Kidney (tissue), 14 donors: ENCODE results near the gene NAP1L4. TPM values are rescaled to one million over a fixed set of nuclear protein-coding genes. Genes with fewer than 3 reads are reported as not detected.

ENCODE experiments used
- DNase-seq, 5 donors: peaks; one replicate each; pipeline ENCODE4 v3.0.0-alpha.2; 2013 to 2020
- FAIRE-seq: peaks from 2 replicates; lab custom pipeline; 2012; peaks lifted over from hg19 to GRCh38; lab: Jason Lieb, UNC
- H3K27ac ChIP-seq, 2 donors: one replicate each; pipeline ENCODE4 v1.7.0; 2013; ENCODE audit warnings: low read depth in 2 of 2, low read length in 2 of 2, inconsistent platforms in 1 of 2
- H3K27me3 ChIP-seq: one replicate; pipeline ENCODE4 v1.7.1; 2013; ENCODE audit warnings: low read length, inconsistent platforms; ENCODE audit not compliant: control insufficient read depth, insufficient read depth
- H3K36me3 ChIP-seq, 3 donors: one replicate each; pipeline versions ENCODE4 v1.7.0 to v1.7.1; 2013; ENCODE audit warnings: low read length in 3 of 3, control low read depth in 1 of 3, inconsistent platforms in 1 of 3; ENCODE audit not compliant: insufficient read depth in 3 of 3, control insufficient read depth in 2 of 3
- H3K4me1 ChIP-seq, 3 donors: one replicate each; pipeline versions ENCODE4 v1.7.0 to v1.7.1; 2013; ENCODE audit warnings: low read length in 3 of 3, inconsistent platforms in 1 of 3, low read depth in 1 of 3; ENCODE audit not compliant: control insufficient read depth in 2 of 3, insufficient read depth in 2 of 3
- H3K4me3 ChIP-seq, 3 donors: one replicate each; pipeline versions ENCODE4 v1.7.0 to v1.8.1; 2013; ENCODE audit warnings: low read length in 3 of 3, control low read depth in 1 of 3, inconsistent platforms in 1 of 3
- H3K9ac ChIP-seq, 3 donors: one replicate each; pipeline versions ENCODE4 v1.7.0 to v1.7.1; 2013; ENCODE audit warnings: low read length in 3 of 3, control low read depth in 1 of 3, inconsistent platforms in 1 of 3
- H3K9me3 ChIP-seq, 3 donors: one replicate each; pipeline versions ENCODE4 v1.7.0 to v1.7.1; 2013; ENCODE audit warnings: low read length in 3 of 3, control low read depth in 1 of 3, inconsistent platforms in 1 of 3; ENCODE audit not compliant: control insufficient read depth in 2 of 3, insufficient read depth in 1 of 3
- CTCF ChIP-seq: IDR thresholded peaks from 3 replicates; pipeline ENCODE4 v1.5.1; 2012; ENCODE audit warnings: mild to moderate bottlenecking, moderate library complexity, borderline replicate concordance; ENCODE audit not compliant: insufficient read depth; ENCODE audit errors: extremely low read depth
- intact Hi-C: fragments of 100-400 bp; cut with DNase I; formaldehyde crosslinking; loops from one replicate; pipeline ENCODE4 v1.11.1; 2022
- polyA plus RNA-seq: library from polyadenylated mRNA; stranded (reverse); fragments of 350-450 nt; fragmentation: Illumina TruSeq; extraction: RNeasy Lipid Tissue Mini Kit (QIAGEN cat#74804); gene quantifications from one replicate; pipeline ENCODE4 v1.2.3, GENCODE V29; 2014; ENCODE audit warnings: low read depth, low replicate concordance; ENCODE audit not compliant: insufficient read depth
- total RNA-seq: library from RNA; stranded (reverse); fragmentation: NEBNext Ultra II Directional; extraction: Animal tissue kit (Norgen Biotek cat#: 25700); gene quantifications from one replicate; pipeline ENCODE4 v1.2.1, GENCODE V29; 2021
- donor health status: control.
- donor health status: control.
- donor health status: control.
- donor health status: control.
- donor health status: control.
- donor health status: DM: yes; HTN: yes; CAD: no.
- donor health status: Normal renal cell carcinoma (clear cell type).

The NAP1L4 gene
- total and polyA plus RNA-seq, 2 donors from 2014 or later: 120 to 133 TPM

- peak in 1 of 5 donors; percentile 73 for DNase-seq
- H3K27me3 ChIP-seq: no peaks in the 10 kb centered on the region
- no peaks in the 10 kb centered on the region for H3K36me3 ChIP-seq
- H3K4me3 ChIP-seq: no peak overlapping the region
- FAIRE-seq: no peak
- no peak overlapping the region for H3K9ac ChIP-seq
- TF ChIP-seq CTCF: no peak
- intact Hi-C loops: no loop called here
- H3K27ac ChIP-seq: no peak overlapping the region
- H3K4me1 ChIP-seq: peaks cover 0 to 5% (median 0%) of the 10 kb centered on the region in 3 donors
- no peaks in the 10 kb centered on the region for H3K9me3 ChIP-seq
Measured at GRCh38 chr11:2917842-2918490, 74.2 kb downstream of the NAP1L4 start.

- intact Hi-C loops: no loop called here
- DNase-seq (peak in 1 of 5 donors; percentile 66), FAIRE-seq (no peak)
- Histone ChIP-seq H3K4me3 (no peak overlapping the region), H3K27ac (no peak overlapping the region), H3K9me3 (no peaks in the 10 kb centered on the region), H3K4me1 (peaks cover 0 to 9% (median 0%) of the 10 kb centered on the region in 3 donors), H3K36me3 (no peaks in the 10 kb centered on the region), H3K9ac (no peak overlapping the region), H3K27me3 (no peaks in the 10 kb centered on the region)
- no peak for TF ChIP-seq CTCF
Measured at GRCh38 chr11:2916892-2917645, 75.1 kb downstream of the NAP1L4 start.

GRCh38 chr11:2916114-2916891, 75.8 kb downstream of the NAP1L4 start:
- Histone ChIP-seq H3K9me3 (no peaks in the 10 kb centered on the region), H3K27ac (no peak overlapping the region), H3K9ac (no peak overlapping the region), H3K36me3 (no peaks in the 10 kb centered on the region), H3K4me3 (no peak overlapping the region), H3K4me1 (peaks cover 0 to 14% (median 0%) of the 10 kb centered on the region in 3 donors), H3K27me3 (no peaks in the 10 kb centered on the region)
- FAIRE-seq (no peak), DNase-seq (peak in 1 of 5 donors; percentile 66)
- TF ChIP-seq CTCF: no peak
- intact Hi-C loops: no loop called here
